HCT116 (cell line): ENCODE data around the gene IGFBP7. TPM values are rescaled to one million over a fixed set of nuclear protein-coding genes. Genes with fewer than 3 reads are reported as not detected.

Experiments
- ATAC-seq: fragments of 200-7000 bp; cut with Tn5 transposase; 2 replicates; pipeline ENCODE4 v1.9.1; 2020; ENCODE audit warnings: mild to moderate bottlenecking, moderate library complexity
- BruUV-seq: library from RNA; stranded (reverse); fragments of 400-500 nt; replicated peaks from 2 replicates; lab custom pipeline; 2021; lab: Mats Ljungman, UMichigan
- CTCF ChIA-PET: fragments of 300-600 bp; sonication (Branson Sonifier 250); formaldehyde crosslinking; loops from one replicate; lab custom pipeline; 2021; ENCODE audit warnings: antibody characterized with exemption; lab: Charles Lee
- POLR2A ChIA-PET: fragments of 300-600, 350-600 bp; sonication (Branson Sonifier 250); formaldehyde crosslinking; loops from one replicate; lab custom pipeline; 2021; ENCODE audit warnings: antibody characterized with exemption; lab: Charles Lee
- RAD21 ChIA-PET, 2 experiments: fragments of 300-600 bp; sonication (Branson Sonifier 250); formaldehyde crosslinking; loops; one replicate each; lab custom pipeline; 2023; ENCODE audit warnings: low total read pairs in 2 of 2; ENCODE audit not compliant: uncharacterized antibody in 2 of 2, unreplicated experiment in 2 of 2, low non-redundant PET in 1 of 2; lab: Charles Lee
- DNase-seq: peaks from one replicate; pipeline ENCODE4 v3.0.0-alpha.2; 2010; ENCODE audit warnings: low read depth, low spot score
- H2AFZ ChIP-seq: fragments of 200-600 bp; shearing (Covaris generic), sonication (generic); 2 replicates; pipeline ENCODE4 v1.6.1; 2017; ENCODE audit warnings: low read depth, mixed run types, mixed read lengths, antibody characterized with exemption, low read length; ENCODE audit not compliant: poor library complexity, severe bottlenecking
- H3K27ac ChIP-seq: 2 replicates; pipeline ENCODE4 v1.5.1; 2012; ENCODE audit warnings: low read depth, low read length
- H3K27me3 ChIP-seq: fragments of 200-600 bp; sonication (generic); 2 replicates; pipeline ENCODE4 v1.6.1; 2016; ENCODE audit warnings: mixed run types, low read length, mixed read lengths; ENCODE audit not compliant: insufficient read depth
- H3K36me3 ChIP-seq, 2 experiments: fragments of 200-500 bp in 1 of 2; fragments of 200-600 bp in 1 of 2; sonication (Bioruptor generic) in 1 of 2; sonication (generic) in 1 of 2; 2 replicates each; pipeline versions ENCODE4 v1.5.1 to v1.6.1; 2014 to 2016; ENCODE audit warnings: low read length in 2 of 2, inconsistent platforms in 1 of 2, mixed read lengths in 1 of 2, mixed run types in 1 of 2; ENCODE audit not compliant: insufficient read depth in 2 of 2, control insufficient read depth in 1 of 2
- H3K4me1 ChIP-seq, 2 experiments: fragments of 200-600 bp in 1 of 2; sonication (generic) in 1 of 2; 2 replicates each; pipeline versions ENCODE4 v1.5.1 to v1.6.1; 2012 to 2017; ENCODE audit warnings: low read length in 2 of 2, inconsistent platforms in 1 of 2, mild to moderate bottlenecking in 1 of 2, mixed read lengths in 1 of 2, mixed run types in 1 of 2, moderate library complexity in 1 of 2; ENCODE audit not compliant: insufficient read depth in 2 of 2, control insufficient read depth in 1 of 2
- H3K4me2 ChIP-seq: fragments of 200-600 bp; sonication (generic); 2 replicates; pipeline ENCODE4 v1.6.1; 2017; ENCODE audit warnings: mixed run types, low read length, mixed read lengths
- H3K4me3 ChIP-seq, 2 experiments: fragments of 200-600 bp in 1 of 2; sonication (generic) in 1 of 2; replicated peaks in 1 of 2; 2 replicates each; pipeline ENCODE4 v1.5.1; 2011 to 2016; ENCODE audit warnings: low read length in 2 of 2, control low read depth in 1 of 2, low read depth in 1 of 2, mild to moderate bottlenecking in 1 of 2, mixed read lengths in 1 of 2, mixed run types in 1 of 2
- H3K79me2 ChIP-seq: fragments of 200-600 bp; sonication (generic); 2 replicates; pipeline ENCODE4 v1.6.1; 2017; ENCODE audit warnings: mild to moderate bottlenecking, mixed run types, low read length, moderate library complexity, mixed read lengths; ENCODE audit not compliant: insufficient read depth
- H3K9ac ChIP-seq: fragments of 200-600 bp; sonication (generic); 2 replicates; pipeline ENCODE4 v1.6.1; 2016; ENCODE audit warnings: low read length, mixed read lengths
- H3K9me2 ChIP-seq: fragments of 200-600 bp; sonication (generic), shearing (Covaris generic); 2 replicates; pipeline ENCODE4 v1.6.1; 2017; ENCODE audit warnings: mixed run types, mild to moderate bottlenecking, moderate library complexity; ENCODE audit not compliant: insufficient read depth
- H3K9me3 ChIP-seq, 2 experiments: fragments of 200-500 bp in 1 of 2; fragments of 200-600 bp in 1 of 2; sonication (Bioruptor generic) in 1 of 2; sonication (generic) in 1 of 2; 2 replicates each; pipeline ENCODE4 v1.6.1; 2014 to 2017; ENCODE audit warnings: low read length in 2 of 2, mixed read lengths in 2 of 2, inconsistent platforms in 1 of 2, low read depth in 1 of 2, mild to moderate bottlenecking in 1 of 2, mixed run types in 1 of 2, moderate library complexity in 1 of 2; ENCODE audit not compliant: control insufficient read depth in 1 of 2, insufficient read depth in 1 of 2
- H4K20me1 ChIP-seq: fragments of 200-600 bp; sonication (generic), shearing (Covaris generic); 2 replicates; pipeline ENCODE4 v1.6.1; 2017; ENCODE audit warnings: mixed run types, mild to moderate bottlenecking, moderate library complexity; ENCODE audit not compliant: insufficient read depth
- ATF3 ChIP-seq: IDR thresholded peaks from 2 replicates; pipeline ENCODE4 v1.6.1; 2012
- CBX3 ChIP-seq: IDR thresholded peaks from 2 replicates; pipeline ENCODE4 v1.6.1; 2012; ENCODE audit warnings: low read depth
- CEBPB ChIP-seq: IDR thresholded peaks from 2 replicates; pipeline ENCODE4 v1.6.1; 2012; ENCODE audit warnings: low read depth
- EGR1 ChIP-seq: IDR thresholded peaks from 2 replicates; pipeline ENCODE4 v1.6.1; 2012; ENCODE audit warnings: low read depth
- ELF1 ChIP-seq: IDR thresholded peaks from 2 replicates; pipeline ENCODE4 v1.6.1; 2012; ENCODE audit warnings: low read depth, borderline replicate concordance
- EZH2 ChIP-seq: fragments of 200-600 bp; sonication (generic); IDR thresholded peaks from 2 replicates; pipeline ENCODE4 v1.6.1; 2017; ENCODE audit warnings: antibody characterized with exemption, mixed run types
- EZH2phosphoT487 ChIP-seq: fragments of 200-600 bp; IDR thresholded peaks from 2 replicates; pipeline ENCODE4 v1.6.1; 2018; ENCODE audit warnings: antibody characterized with exemption, borderline replicate concordance
- FOSL1 ChIP-seq: IDR thresholded peaks from 2 replicates; pipeline ENCODE4 v1.6.1; 2012; ENCODE audit warnings: low read depth
- JUND ChIP-seq: IDR thresholded peaks from 2 replicates; pipeline ENCODE4 v1.6.1; 2012
- POLR2AphosphoS5 ChIP-seq: IDR thresholded peaks from 2 replicates; pipeline ENCODE4 v1.6.1; 2011; ENCODE audit warnings: mild to moderate bottlenecking, low read depth, low read length, moderate library complexity
- RAD21 ChIP-seq: IDR thresholded peaks from 2 replicates; pipeline ENCODE4 v1.6.1; 2012; ENCODE audit warnings: low read depth, mild to moderate bottlenecking
- REST ChIP-seq: IDR thresholded peaks from 2 replicates; pipeline ENCODE4 v1.6.1; 2012; ENCODE audit warnings: low read depth
- SIN3A ChIP-seq: IDR thresholded peaks from 2 replicates; pipeline ENCODE4 v1.6.1; 2012; ENCODE audit warnings: low read depth
- SP1 ChIP-seq: IDR thresholded peaks from 2 replicates; pipeline ENCODE4 v1.6.1; 2012; ENCODE audit warnings: low read depth
- TCF7L2 ChIP-seq: IDR thresholded peaks from 2 replicates; pipeline ENCODE4 v1.7.0; 2011; ENCODE audit warnings: borderline replicate concordance, inconsistent platforms; ENCODE audit not compliant: insufficient read depth, insufficient read length; ENCODE audit errors: extremely low read depth
- YY1 ChIP-seq: IDR thresholded peaks from 2 replicates; pipeline ENCODE4 v1.6.1; 2011; ENCODE audit warnings: low read length, low read depth, moderate library complexity, mild to moderate bottlenecking; ENCODE audit not compliant: insufficient replicate concordance; ENCODE audit errors: extremely low read depth
- ZFX ChIP-seq: fragments of 450-650 bp; IDR thresholded peaks from 2 replicates; pipeline ENCODE4 v1.6.1; 2017
- ZNF274 ChIP-seq: fragments of 200-500 bp; sonication (Bioruptor generic); IDR thresholded peaks from 2 replicates; pipeline ENCODE4 v1.6.1; 2014; ENCODE audit warnings: mild to moderate bottlenecking, low read depth, low read length, inconsistent platforms
- intact Hi-C: fragments of 100-400 bp; cut with micrococcal nuclease; formaldehyde crosslinking; loops from 2 replicates; pipeline ENCODE4 v1.10.0; 2022
- total RNA-seq: library from RNA; stranded (reverse); gene quantifications from one replicate; pipeline ENCODE4 v1.2.1, GENCODE V29; 2021; ENCODE audit not compliant: unreplicated experiment
- TF ChIP-seq, protein P1 (sequence below): IDR thresholded peaks from 2 replicates; pipeline ENCODE4 v1.6.1; 2011; ENCODE audit warnings: mild to moderate bottlenecking, low read length, moderate library complexity; ENCODE audit not compliant: insufficient replicate concordance; ENCODE audit errors: extremely low read depth
- TF ChIP-seq, protein P2 (sequence below), 3 experiments: fragments of 200-600 bp in 1 of 3; sonication (generic) in 1 of 3; IDR thresholded peaks in 2 of 3; conservative IDR thresholded peaks in 1 of 3; 2 replicates each; pipeline ENCODE4 v1.5.1; 2012 to 2017; ENCODE audit warnings: low read depth in 2 of 3, low read length in 2 of 3, antibody characterized with exemption in 1 of 3, borderline replicate concordance in 1 of 3, control low read depth in 1 of 3, mild to moderate bottlenecking in 1 of 3, mixed read lengths in 1 of 3, mixed run types in 1 of 3, moderate library complexity in 1 of 3; ENCODE audit not compliant: insufficient read depth in 1 of 3

IGFBP7 gene
- total RNA-seq, 1 experiment from 2014 or later = 0.91 TPM

- TF ChIP-seq REST = no peak
- TF ChIP-seq TCF7L2 = no peak
- TF ChIP-seq, protein P1, sequence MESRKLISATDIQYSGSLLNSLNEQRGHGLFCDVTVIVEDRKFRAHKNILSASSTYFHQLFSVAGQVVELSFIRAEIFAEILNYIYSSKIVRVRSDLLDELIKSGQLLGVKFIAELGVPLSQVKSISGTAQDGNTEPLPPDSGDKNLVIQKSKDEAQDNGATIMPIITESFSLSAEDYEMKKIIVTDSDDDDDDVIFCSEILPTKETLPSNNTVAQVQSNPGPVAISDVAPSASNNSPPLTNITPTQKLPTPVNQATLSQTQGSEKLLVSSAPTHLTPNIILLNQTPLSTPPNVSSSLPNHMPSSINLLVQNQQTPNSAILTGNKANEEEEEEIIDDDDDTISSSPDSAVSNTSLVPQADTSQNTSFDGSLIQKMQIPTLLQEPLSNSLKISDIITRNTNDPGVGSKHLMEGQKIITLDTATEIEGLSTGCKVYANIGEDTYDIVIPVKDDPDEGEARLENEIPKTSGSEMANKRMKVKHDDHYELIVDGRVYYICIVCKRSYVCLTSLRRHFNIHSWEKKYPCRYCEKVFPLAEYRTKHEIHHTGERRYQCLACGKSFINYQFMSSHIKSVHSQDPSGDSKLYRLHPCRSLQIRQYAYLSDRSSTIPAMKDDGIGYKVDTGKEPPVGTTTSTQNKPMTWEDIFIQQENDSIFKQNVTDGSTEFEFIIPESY = no peak
- no peak for TF ChIP-seq SP1
- TF ChIP-seq YY1 = no peak
- TF ChIP-seq SIN3A = no peak
- no peak for TF ChIP-seq CEBPB
- no peak for TF ChIP-seq FOSL1
- TF ChIP-seq, protein P2, sequence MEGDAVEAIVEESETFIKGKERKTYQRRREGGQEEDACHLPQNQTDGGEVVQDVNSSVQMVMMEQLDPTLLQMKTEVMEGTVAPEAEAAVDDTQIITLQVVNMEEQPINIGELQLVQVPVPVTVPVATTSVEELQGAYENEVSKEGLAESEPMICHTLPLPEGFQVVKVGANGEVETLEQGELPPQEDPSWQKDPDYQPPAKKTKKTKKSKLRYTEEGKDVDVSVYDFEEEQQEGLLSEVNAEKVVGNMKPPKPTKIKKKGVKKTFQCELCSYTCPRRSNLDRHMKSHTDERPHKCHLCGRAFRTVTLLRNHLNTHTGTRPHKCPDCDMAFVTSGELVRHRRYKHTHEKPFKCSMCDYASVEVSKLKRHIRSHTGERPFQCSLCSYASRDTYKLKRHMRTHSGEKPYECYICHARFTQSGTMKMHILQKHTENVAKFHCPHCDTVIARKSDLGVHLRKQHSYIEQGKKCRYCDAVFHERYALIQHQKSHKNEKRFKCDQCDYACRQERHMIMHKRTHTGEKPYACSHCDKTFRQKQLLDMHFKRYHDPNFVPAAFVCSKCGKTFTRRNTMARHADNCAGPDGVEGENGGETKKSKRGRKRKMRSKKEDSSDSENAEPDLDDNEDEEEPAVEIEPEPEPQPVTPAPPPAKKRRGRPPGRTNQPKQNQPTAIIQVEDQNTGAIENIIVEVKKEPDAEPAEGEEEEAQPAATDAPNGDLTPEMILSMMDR (IDR thresholded peaks at IDR 0.05 in 2 of 3, conservative IDR thresholded peaks at IDR 0.05 in 1 of 3; ENCODE audit: borderline replicate concordance in 1 of 3, insufficient read depth in 1 of 3, low read depth in 2 of 3, low read length in 2 of 3) = no peak
- TF ChIP-seq EZH2 = no peak
- TF ChIP-seq ZFX = no peak
- TF ChIP-seq EGR1 = no peak
- TF ChIP-seq ZNF274 = no peak
- TF ChIP-seq EZH2phosphoT487 = no peak
- no peak for TF ChIP-seq RAD21
- no peak for TF ChIP-seq ATF3
- no peak for TF ChIP-seq ELF1
- TF ChIP-seq CBX3 = no peak
- TF ChIP-seq JUND = no peak
- no peak for TF ChIP-seq POLR2AphosphoS5
- Histone ChIP-seq H3K27ac (no peak overlapping the region), H3K36me3 (peaks cover 59 to 61% of the 10 kb centered on the region in 2 experiments), H3K4me1 (no peaks in the 10 kb centered on the region), H4K20me1 (no peaks in the 10 kb centered on the region; the same call in 1 of the 2 replicates), H3K27me3 (no peaks in the 10 kb centered on the region), H3K4me2 (no peak overlapping the region), H3K4me3 (no peak overlapping the region), H3K79me2 (peaks cover 9% of the 10 kb centered on the region), H3K9me3 (no peaks in the 10 kb centered on the region), H2AFZ (no peak overlapping the region), H3K9me2 (no peaks in the 10 kb centered on the region), H3K9ac (no peak overlapping the region)
- POLR2A ChIA-PET = no interaction called here
- RAD21 ChIA-PET = no interaction called here
- CTCF ChIA-PET = no interaction called here
- intact Hi-C loops = no loop called here
- ATAC-seq = no peak
- no TSS peak for BruUV-seq
- no peak for DNase-seq
Measured at GRCh38 chr4:57023104-57023503, 87.1 kb downstream of the IGFBP7 start.
